Measurements from ENCODE around the gene HDDC3.
A peak's percentile ranks its signal among the peaks of the same experiment; 100 is the strongest.

Gene HDDC3

GRCh38 chr15:90953947-90954711 is 21.8 kb upstream of the HDDC3 start:
- DNase-seq: no peak

- no peak for DNase-seq
These were observed 20.7 kb upstream of the HDDC3 start for GRCh38 chr15:90952901-90953677.

- no peak for DNase-seq
These were observed 18.3 kb upstream of the HDDC3 start for GRCh38 chr15:90950676-90951075.

GRCh38 chr15:90949979-90950675 is 17.8 kb upstream of the HDDC3 start:
- no peak for DNase-seq

GRCh38 chr15:90948506-90948905 is 16.2 kb upstream of the HDDC3 start:
- DNase-seq: no peak

GRCh38 chr15:90947577-90948357 is 15.4 kb upstream of the HDDC3 start:
- no peak for DNase-seq

- no peak for DNase-seq
These were observed 14.7 kb upstream of the HDDC3 start for GRCh38 chr15:90946941-90947576.

- no peak for DNase-seq
These were observed 14.2 kb upstream of the HDDC3 start for GRCh38 chr15:90946538-90946937.

GRCh38 chr15:90945091-90945490 is 12.7 kb upstream of the HDDC3 start:
- no peak for DNase-seq

- no peak for DNase-seq
These were observed 10.2 kb upstream of the HDDC3 start for GRCh38 chr15:90942354-90943120.

- DNase-seq: no peak
These were observed 8.7 kb upstream of the HDDC3 start for GRCh38 chr15:90941038-90941437.

- DNase-seq: no peak
These were observed 7.4 kb upstream of the HDDC3 start for GRCh38 chr15:90939756-90940155.

GRCh38 chr15:90938261-90938660 is 5.9 kb upstream of the HDDC3 start:
- no peak for DNase-seq

GRCh38 chr15:90936823-90937222 is 4.5 kb upstream of the HDDC3 start:
- no peak for DNase-seq

GRCh38 chr15:90934949-90935751 is 2.8 kb upstream of the HDDC3 start, which contains the start of gene UNC45A:
Gene UNC45A, plus strand, starts transcription at chr15:90935285. Its CDS starts 40 bp downstream, at chr15:90935325.
- peak; percentile 55 for DNase-seq

- DNase-seq: peak; percentile 49
These were observed 2.1 kb upstream of the HDDC3 start for GRCh38 chr15:90934256-90934948.

GRCh38 chr15:90933301-90933700 is 952 bp upstream of the HDDC3 start:
- DNase-seq: no peak

GRCh38 chr15:90932660-90932991 is 277 bp upstream of the HDDC3 start:
- no peak for DNase-seq

- DNase-seq: no peak
These were observed 848 bp downstream of the HDDC3 start for GRCh38 chr15:90931575-90931827.

- DNase-seq: no peak
These were observed 1.3 kb downstream of the HDDC3 start for GRCh38 chr15:90930861-90931574.

Data from DMS79 (cell line).